Stimulated activated CD4-positive, alpha-beta T cell treated with anti-CD3 and anti-CD28 coated beads, Interleukin-4, amount 100 ng/mL, for 24 hours (primary cell): Measurements from ENCODE around the gene ANO1.
"Not testable (repeated sequence)": the region's sequence is repeated elsewhere in the genome, so short reads cannot be mapped to it uniquely, and the experiment has no call there.

ENCODE experiments used
- DNase-seq: peaks from one replicate; pipeline ENCODE4 v3.0.0-alpha.2; 2020

Gene ANO1

DNA sequence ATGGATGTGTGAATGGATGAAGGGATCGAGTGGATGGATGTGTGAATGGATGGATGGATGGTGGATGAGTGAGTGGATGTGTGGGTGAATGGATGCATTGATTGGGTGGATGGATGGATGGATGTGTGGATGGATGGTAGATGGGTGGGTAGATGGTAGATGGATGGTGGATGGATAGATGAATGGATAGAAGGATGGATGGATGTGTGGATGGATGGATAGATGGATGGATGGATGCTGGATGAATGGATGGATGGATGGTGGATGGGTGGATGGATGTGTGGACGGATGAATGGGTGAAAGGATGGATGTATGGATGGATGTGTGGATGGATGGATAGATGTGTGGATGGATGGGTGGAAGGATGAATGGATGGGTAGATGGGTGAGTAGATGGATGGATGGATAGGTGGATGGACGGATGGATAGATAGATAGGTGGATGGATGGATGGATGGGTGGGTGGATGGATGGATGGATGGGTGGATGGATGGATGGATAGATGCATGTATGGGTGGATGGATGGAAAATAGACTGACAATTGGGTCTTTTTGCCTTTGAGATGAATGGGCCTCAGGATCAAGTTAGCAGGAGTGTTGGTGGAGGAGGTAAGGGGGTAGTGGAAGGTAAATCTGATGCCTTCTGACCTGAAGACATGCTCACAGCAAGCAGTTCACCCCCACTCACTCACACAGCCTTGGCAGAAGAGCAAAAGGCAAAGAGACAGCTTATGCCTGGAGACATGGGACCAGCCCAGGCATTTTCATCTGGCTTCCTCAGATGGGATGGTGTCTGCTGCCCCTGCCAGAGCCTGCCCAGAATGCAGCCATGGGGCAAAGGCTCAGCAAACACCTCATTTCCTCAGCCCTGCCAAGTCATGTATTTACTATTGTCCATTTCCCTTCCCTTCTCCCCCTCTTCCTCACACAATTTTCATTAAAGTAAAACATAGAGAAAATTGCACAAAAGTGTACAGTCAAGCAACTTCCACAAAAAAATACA is 117.0 kb downstream of the ANO1 start:
- no peak for DNase-seq

DNA sequence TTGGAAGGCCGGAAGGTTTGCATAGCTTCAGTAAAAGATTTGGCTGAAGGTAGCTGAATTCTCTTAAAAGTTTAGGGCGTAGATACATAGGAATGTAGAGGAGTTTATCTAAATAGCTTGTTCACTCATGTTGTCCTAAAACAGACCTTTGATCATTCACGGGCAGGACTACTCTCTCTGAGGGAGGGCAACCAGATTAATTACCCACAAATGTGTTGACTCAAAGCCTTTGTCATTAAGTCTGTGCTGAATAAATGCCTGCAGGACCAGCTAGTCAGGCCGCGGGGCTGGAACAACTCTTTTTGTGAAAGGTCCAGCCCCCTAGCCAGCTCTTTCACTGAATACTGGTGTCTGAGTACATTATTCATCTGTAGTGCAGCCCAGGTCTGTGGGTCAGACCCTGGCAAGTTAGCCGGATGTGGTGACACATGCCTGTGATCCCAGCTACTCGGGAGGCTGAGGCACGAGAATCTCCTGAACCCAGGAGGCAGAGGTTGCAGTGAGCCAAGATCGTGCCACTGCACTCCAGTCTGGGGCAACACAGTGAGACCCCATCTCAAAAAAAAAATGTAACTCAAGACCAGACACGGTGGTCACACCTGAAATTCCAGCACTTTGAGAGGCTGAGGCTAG is 122.2 kb downstream of the ANO1 start:
- no peak for DNase-seq

DNA sequence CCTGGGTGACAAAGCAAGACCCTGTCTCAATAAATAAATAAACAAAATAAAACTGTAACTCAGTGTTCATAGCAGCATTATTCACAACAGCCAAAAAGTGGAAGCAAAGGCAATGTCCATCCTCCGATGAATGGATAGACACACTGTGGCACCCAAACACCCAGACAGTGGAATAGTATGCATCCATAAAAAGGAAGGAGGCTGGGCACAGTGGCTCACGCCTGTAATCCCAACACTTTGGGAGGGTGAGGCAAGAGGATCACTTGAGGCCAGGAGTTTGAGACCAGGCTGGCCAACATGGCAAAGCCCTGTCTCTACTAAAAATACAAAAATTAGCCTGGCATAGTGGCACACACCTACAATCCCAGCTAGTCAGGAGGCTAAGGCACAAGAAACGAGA is 122.9 kb downstream of the ANO1 start:
- not testable (repeated sequence) for DNase-seq

DNA sequence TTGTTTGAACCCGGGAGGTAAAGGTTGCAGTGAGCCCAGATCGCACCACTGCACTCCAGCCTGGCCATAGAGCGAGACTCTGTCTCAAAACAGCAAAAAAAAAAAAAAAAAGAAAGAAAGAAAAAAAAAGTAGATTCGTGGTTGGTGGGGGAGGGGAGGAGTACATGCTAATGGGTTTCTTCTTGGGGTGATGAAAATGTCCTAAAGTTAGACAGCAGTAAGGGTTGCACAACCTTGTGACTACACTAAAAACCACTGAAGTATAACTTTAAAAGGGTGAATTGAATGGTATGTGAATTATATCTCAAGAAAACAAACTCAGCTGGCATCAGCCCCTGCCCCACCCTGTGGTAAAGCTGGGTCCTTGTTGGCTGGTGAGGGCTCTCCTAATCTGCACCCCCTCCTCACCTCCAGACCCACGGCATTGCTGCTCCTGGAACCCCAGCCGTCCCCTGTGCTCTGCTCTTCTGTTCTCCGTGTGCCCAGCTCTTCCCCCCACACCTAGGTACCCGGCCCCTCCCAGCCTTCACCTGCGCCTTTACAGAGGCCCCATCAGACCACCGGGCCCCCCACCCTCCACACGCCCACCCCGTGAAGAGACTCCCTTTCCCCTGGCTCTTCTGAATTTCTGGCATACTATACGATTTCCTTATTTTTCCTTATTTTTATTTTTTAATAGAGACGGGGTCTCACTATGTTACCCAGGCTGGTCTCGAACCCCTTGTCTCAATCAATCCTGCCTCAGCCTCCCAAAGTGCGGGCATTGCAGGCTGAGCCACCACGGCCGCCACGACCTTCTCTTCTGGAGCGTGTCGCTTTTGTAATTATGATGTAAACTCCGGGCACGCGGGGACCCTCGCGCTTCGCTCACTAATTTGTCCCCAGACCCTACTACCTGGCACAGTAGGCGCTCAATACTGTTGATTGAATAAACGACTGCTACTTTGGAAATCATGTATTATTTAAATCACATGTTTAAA is 124.1 kb downstream of the ANO1 start:
- no peak for DNase-seq

DNA sequence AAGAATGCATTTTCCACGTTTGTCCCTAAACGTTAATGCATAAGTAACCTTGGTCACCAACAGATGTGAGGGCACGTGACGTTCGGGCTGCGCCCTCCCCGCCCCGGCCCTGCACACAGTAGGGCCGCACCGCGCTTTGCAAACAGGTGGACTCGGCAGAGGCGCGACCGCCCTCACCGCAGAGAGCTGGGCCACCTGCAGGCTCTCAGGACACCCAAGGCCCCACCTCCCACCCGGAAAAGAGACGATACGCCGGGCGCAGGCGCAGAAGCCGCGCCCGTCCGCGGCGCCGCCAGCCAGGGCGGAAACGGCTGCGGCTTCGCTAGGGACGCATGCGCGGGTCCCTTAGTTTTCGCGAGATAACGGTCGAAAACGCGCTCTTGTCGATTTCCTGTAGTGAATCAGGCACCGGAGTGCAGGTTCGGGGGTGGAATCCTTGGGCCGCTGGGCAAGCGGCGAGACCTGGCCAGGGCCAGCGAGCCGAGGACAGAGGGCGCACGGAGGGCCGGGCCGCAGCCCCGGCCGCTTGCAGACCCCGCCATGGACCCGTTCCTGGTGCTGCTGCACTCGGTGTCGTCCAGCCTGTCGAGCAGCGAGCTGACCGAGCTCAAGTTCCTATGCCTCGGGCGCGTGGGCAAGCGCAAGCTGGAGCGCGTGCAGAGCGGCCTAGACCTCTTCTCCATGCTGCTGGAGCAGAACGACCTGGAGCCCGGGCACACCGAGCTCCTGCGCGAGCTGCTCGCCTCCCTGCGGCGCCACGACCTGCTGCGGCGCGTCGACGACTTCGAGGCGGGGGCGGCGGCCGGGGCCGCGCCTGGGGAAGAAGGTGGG is 125.0 kb downstream of the ANO1 start, which contains the start of gene FADD:
TSS of gene FADD (plus strand) at position 377 of the 831 bp plus-strand sequence. CDS start at position 541, 164 bp downstream.
- peak; percentile 92 for DNase-seq

DNA sequence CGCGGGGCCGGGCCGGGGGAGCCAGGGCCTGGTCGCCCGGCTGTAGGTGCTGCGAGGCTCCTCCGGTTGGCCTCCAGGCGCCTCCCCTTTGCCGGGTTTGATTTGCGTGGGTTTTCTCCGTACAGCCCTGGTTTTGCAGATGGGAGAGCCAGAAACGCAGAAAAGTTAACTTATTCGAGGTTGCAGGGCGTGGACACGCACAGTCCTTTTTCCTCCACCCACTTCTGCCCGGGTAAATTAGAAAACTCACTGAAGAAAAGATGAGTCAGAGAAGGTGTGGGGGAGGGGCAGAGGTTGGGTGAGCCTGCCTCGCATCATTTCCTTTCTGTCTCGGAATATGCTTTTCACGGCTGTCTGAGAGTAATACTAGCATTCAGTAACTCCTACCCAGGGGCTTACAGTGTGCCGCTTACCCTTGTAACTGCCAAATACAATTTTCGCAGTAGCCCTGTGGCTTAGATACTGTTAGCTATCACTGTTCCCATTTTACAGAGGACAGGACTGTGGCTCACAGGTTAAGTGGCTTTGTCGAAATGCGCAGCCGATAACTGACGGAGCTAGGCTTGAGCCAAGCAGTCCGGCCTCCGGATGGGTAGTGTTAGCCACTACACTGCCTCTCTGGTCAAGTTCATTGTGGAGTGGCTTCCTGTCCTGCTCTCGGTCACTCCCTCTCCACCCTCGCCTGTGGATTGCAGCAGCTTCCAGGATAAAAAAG is 125.8 kb downstream of the ANO1 start:
- peak; percentile 97 for DNase-seq

DNA sequence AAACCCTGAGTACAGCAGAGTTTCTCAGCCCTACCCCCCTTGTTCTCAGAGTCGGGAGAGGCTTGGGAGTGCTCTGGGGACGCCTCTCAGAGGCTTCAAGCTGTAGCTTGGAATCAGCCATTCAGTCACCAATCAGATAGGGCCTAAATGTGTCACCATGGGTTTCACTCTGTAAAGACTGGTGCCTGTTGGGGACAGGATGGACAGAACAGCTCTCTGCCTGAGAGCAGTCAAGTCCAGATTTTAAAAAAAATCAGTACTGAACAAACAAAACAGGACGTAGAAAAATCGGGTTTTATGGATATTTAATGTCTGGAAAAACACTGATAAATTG is 126.3 kb downstream of the ANO1 start:
- peak; percentile 20 for DNase-seq

DNA sequence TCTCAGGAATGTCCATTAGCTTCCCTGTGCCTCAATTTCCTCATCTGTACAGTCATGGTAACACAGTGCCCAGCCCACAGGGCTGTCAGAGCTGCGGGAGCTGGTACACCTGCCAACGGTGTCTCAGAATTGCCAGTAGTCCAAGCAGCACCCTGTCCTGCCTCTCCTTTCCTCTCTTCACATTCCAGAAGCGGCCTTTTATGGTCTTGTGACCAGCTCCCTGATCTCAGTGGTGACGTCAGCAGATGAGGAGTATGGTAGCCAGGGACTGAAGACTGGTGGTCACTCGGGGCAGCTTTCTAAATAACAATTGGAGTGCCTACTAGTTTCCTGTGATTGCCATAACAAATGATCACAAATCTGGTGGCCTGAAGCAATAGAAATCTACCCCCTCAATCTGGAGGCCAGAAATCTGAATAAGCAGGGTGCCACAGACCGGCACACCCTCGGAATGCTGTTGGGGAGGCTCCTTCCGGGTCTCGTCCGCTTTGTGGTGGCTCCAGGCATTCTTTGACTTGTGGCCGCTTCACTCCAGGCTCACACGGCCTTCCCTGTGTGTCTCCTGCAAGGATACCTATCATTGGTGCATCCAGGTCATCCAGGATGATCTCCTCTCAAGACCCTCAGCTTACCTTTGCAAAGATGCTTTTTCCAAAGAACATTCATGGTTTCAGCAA is 127.1 kb downstream of the ANO1 start:
- no peak for DNase-seq

DNA sequence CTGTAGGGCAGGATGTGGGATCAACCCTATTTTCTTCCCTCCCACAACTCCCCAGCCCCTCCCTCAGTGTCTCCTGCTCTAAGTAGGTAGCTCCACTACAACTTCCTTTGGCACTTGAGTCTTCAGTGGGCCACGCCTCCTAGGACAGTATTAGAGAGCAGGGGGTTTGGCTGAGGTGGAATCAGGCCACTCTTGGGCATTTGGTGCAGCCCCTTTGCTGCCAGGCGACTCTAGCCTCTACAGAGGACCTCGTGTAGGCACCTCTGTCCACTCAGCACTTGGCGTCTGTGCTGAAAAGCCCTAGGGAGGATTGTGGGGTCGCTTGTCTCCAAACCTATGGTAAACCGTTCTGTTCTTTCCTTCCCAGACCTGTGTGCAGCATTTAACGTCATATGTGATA is 127.6 kb downstream of the ANO1 start:
- DNase-seq: no peak

DNA sequence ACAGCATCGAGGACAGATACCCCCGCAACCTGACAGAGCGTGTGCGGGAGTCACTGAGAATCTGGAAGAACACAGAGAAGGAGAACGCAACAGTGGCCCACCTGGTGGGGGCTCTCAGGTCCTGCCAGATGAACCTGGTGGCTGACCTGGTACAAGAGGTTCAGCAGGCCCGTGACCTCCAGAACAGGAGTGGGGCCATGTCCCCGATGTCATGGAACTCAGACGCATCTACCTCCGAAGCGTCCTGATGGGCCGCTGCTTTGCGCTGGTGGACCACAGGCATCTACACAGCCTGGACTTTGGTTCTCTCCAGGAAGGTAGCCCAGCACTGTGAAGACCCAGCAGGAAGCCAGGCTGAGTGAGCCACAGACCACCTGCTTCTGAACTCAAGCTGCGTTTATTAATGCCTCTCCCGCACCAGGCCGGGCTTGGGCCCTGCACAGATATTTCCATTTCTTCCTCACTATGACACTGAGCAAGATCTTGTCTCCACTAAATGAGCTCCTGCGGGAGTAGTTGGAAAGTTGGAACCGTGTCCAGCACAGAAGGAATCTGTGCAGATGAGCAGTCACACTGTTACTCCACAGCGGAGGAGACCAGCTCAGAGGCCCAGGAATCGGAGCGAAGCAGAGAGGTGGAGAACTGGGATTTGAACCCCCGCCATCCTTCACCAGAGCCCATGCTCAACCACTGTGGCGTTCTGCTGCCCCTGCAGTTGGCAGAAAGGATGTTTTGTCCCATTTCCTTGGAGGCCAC is 128.3 kb downstream of the ANO1 start:
- no peak for DNase-seq

DNA sequence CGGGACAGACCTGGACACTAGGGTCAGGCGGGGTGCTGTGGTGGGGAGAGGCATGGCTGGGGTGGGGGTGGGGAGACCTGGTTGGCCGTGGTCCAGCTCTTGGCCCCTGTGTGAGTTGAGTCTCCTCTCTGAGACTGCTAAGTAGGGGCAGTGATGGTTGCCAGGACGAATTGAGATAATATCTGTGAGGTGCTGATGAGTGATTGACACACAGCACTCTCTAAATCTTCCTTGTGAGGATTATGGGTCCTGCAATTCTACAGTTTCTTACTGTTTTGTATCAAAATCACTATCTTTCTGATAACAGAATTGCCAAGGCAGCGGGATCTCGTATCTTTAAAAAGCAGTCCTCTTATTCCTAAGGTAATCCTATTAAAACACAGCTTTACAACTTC is 128.9 kb downstream of the ANO1 start:
- DNase-seq: no peak

DNA sequence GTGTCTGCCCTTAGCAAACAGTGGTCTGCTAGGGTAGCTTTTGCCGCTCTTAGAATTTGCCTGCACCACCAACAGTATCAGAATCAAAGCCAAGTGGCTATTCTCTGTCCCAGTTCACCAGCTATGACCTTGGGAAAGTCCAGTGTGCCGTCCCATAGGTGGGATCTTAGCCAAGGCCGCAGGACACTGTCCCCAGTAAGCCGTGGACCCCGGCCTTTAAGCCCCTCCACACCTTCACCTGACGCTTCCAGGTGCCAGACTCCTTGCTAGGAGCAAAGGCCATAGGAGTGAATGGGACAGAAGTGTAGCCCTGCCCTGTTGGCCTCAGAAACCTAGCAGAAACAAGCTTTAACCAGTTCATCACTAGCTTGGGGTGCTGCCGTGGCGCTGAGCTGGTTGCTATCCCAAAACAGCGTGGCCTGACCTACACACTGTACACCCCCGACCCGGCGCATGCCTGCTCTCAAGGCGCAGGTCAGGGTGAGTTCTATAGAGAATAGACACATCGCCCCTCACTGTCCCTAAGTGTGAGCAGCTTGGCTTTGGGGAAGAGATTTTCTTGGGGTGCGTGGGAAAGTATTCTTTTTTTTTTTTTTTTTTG is 129.5 kb downstream of the ANO1 start:
- DNase-seq: no peak

DNA sequence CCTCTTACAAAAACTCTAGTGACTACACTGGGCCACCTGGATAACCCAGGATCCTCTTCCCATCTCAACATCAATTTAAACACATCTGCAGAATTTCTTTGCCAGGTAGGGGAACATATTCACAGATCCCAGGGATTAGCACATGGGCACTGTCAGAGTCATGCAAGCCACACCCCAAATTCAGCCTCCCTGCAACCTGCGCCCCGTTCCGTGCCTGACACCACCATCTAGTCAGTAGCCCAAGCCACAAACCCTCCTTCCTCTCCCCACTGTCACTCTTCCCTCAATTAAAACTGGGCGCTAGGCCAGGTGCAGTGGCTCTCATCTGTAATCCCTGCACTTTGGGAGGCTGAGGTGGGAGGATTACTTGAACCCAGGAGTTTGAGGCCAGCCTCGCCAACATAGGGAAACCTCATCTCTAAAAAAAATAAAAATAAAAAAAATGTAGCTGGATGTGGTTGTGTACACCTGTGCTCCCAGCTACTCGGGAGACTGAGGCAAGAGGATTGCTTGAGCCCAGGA is 131.3 kb downstream of the ANO1 start:
- DNase-seq: no peak

DNA sequence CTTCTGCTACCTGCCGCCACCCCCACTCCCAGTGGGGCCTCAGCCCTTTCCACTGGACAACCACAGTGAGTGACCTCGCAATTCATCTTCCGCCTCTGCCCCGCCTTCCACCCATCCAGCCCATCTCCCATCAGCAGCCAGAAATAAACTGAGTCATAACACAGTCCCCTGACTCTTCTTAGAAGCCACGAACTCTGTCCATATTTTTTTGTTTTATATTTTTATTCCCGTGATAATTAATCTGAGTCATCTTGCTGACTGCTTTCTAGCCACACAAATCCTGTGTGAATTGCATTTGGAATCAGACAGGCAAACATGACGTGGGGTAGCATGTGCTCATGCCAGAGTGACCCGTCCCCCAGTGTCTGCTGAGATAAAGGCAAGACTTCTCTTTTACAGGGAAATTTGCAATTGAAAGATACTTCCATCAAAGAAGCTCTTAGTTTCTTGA is 132.0 kb downstream of the ANO1 start:
- DNase-seq: no peak

DNA sequence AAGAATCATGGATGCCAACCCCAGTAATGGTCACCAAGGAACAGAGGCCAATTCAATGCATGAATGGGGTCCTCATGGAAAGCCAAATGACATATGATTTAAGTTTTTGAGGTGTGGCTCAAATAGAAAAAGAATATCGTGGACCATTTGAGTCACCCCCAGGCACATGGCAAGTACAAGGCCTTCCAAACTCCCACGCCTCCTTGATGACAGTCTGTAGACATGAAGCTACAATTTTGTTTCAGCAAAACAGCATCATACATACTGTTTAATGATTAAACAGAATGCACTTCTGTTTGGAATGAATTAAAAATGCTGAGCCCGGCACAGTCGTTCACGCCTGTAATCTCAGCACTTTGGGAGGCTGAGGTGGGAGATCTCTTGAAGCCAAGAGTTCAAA is 132.4 kb downstream of the ANO1 start:
- DNase-seq: peak; percentile 24

DNA sequence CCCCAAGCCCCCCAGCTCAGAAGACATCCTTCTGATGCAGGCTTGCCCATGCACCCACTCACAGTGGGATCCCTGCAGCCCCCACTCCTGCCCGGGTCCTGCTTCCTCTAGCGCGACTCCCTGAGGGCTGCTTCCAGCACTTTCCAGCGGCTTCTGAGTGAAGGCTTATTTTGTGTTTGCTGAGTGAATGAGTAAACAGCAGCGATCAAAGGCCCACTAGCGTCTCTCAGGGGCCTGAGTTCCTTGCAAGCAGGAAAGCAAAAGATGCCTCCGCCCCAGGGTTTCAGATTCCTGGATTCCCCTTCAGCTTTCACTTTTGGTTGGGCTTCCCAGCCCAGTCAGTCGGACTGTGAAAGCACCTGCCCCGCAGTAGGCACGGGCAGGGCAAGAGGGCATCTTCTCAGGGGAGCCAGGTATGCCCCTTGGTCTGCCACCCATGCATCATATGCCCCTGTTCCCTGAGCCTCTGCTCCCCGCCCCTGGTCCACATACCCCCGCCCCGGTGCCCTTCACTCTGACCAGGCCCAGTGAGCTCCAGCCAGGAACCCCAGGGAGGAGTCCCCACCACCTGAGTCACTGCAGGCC is 134.2 kb downstream of the ANO1 start:
- no peak for DNase-seq

DNA sequence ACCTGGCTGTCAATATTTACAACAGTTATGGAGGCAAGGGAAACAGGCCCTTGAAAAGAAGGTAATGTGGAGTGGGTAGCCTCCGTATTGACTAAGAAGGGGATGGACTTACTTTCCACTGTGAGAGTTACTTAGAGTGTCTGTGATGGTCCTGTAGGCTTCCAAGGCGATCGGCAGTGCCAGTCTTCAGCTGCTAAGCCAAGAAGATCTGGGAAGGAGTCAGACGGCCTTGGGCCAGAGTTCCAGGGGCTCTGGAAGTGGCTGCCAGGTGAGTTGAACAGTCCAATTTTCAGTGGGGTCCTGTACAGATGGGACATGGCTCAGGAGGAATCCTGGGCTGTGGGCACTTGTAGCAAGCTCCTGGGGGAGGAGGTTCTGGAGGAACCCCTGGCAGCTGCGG is 139.3 kb downstream of the ANO1 start:
- not testable (repeated sequence) for DNase-seq

DNA sequence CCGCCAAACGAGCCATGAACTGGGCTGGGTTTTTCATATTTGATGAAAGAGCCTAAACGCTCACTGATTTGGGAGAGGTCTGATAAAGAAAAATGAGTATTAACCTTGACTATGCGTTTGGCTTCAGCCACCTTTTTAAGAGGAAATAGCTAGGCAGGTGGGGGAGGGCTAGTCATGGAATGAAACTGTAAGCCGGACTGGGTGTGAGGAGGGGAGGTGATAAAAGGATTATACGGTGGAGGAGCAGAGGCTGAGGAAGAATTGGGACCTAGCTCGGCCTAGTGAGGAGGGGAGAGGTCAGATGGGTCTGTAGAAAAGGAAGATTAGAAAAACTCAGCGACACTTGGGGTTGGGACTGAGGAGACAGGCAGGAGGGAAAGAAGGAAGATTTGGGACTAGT is 140.0 kb downstream of the ANO1 start:
- DNase-seq: not testable (repeated sequence)

DNA sequence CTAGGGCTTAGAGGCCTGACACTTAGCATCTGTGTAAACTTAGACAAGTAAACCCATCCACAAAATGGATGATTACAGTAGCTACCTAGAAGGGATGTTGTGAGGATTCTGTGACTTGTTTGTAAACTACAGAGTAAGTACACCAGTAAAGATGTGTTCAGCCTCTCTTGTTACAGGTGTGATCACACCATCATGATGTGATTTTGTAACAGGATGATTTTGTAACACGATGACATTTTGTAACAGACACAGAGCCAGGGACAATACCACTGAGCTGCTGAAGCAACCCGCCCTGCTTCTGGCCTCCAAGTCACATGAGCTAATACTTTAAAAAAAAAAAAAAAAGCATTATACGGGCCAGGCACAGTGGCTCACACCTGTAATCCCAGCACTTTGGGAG is 142.0 kb downstream of the ANO1 start:
- DNase-seq: no peak
